HEK293T (cell line): ENCODE measurements around the gene KCNK3.

Experiments used
- ARNT ChIP-seq: fragments of 450-650 bp; IDR thresholded peaks from 2 replicates; pipeline ENCODE4 v1.6.1; 2017; ENCODE audit warnings: mild to moderate bottlenecking
- BHLHE40 ChIP-seq: fragments of 450-650 bp; IDR thresholded peaks from 2 replicates; pipeline ENCODE4 v1.6.1; 2016; ENCODE audit warnings: mild to moderate bottlenecking, moderate library complexity, borderline replicate concordance
- ELF4 ChIP-seq: fragments of 450-650 bp; IDR thresholded peaks from 2 replicates; pipeline ENCODE4 v1.6.1; 2017; ENCODE audit warnings: antibody characterized with exemption
- FOXA1 ChIP-seq: fragments of 450-650 bp; IDR thresholded peaks from 2 replicates; pipeline ENCODE4 v1.6.1; 2016; ENCODE audit warnings: mild to moderate bottlenecking
- FOXK2 ChIP-seq: fragments of 450-650 bp; IDR thresholded peaks from 2 replicates; pipeline ENCODE4 v1.6.1; 2016; ENCODE audit warnings: mild to moderate bottlenecking
- FOXM1 ChIP-seq: fragments of 450-650 bp; IDR thresholded peaks from 2 replicates; pipeline ENCODE4 v1.6.1; 2017; ENCODE audit warnings: mild to moderate bottlenecking, borderline replicate concordance
- HDGF ChIP-seq: fragments of 450-650 bp; IDR thresholded peaks from 2 replicates; pipeline ENCODE4 v1.6.1; 2017; ENCODE audit warnings: antibody characterized with exemption, borderline replicate concordance
- L3MBTL2 ChIP-seq: fragments of 450-650 bp; conservative IDR thresholded peaks from 2 replicates; pipeline ENCODE4 v1.6.1; 2016; ENCODE audit warnings: mild to moderate bottlenecking
- NFRKB ChIP-seq: fragments of 450-650 bp; IDR thresholded peaks from 2 replicates; pipeline ENCODE4 v1.6.1; 2016; ENCODE audit warnings: mild to moderate bottlenecking, moderate library complexity
- PKNOX1 ChIP-seq: fragments of 450-650 bp; IDR thresholded peaks from 2 replicates; pipeline ENCODE4 v1.6.1; 2016
- SP1 ChIP-seq: fragments of 450-650 bp; IDR thresholded peaks from 2 replicates; pipeline ENCODE4 v1.6.1; 2017
- SUZ12 ChIP-seq: fragments of 450-650 bp; IDR thresholded peaks from 2 replicates; pipeline ENCODE4 v1.6.1; 2016; ENCODE audit warnings: mild to moderate bottlenecking
- TARDBP ChIP-seq: fragments of 450-650 bp; IDR thresholded peaks from 2 replicates; pipeline ENCODE4 v1.6.1; 2016

- TF ChIP-seq ELF4 (no peak), SUZ12 (no peak), HDGF (no peak), SP1 (no peak), BHLHE40 (no peak), FOXK2 (no peak), PKNOX1 (no peak), FOXA1 (no peak), ARNT (no peak), FOXM1 (no peak), NFRKB (no peak), L3MBTL2 (no peak), TARDBP (no peak)
Measured at GRCh38 chr2:26691161-26691560, 1.4 kb upstream of the KCNK3 start.
